Karpas-422 (cell line): ENCODE results near the gene THSD1. TPM values are rescaled to one million over a fixed set of nuclear protein-coding genes. Genes with fewer than 3 reads are reported as not detected.

Experiments
- DNase-seq: peaks from one replicate; pipeline ENCODE4 v3.0.0-alpha.2; 2015
- H2AFZ ChIP-seq: fragments of 200-600 bp; sonication (generic); 2 replicates; pipeline ENCODE4 v1.6.1; 2014; ENCODE audit warnings: antibody characterized with exemption, low read length, mixed read lengths
- H3K27ac ChIP-seq: fragments of 200-600 bp; sonication (generic); 2 replicates; pipeline ENCODE4 v1.5.1; 2014; ENCODE audit warnings: mild to moderate bottlenecking, low read length, moderate library complexity
- H3K27me3 ChIP-seq: fragments of 200-600 bp; sonication (generic); 2 replicates; pipeline ENCODE4 v1.6.1; 2014; ENCODE audit warnings: low read length, mixed read lengths
- H3K36me3 ChIP-seq: fragments of 200-600 bp; sonication (generic); 2 replicates; pipeline ENCODE4 v1.6.1; 2014; ENCODE audit warnings: low read length, mixed read lengths; ENCODE audit not compliant: insufficient read depth
- H3K4me1 ChIP-seq: fragments of 200-600 bp; sonication (generic); 2 replicates; pipeline ENCODE4 v1.6.1; 2014; ENCODE audit warnings: mild to moderate bottlenecking, low read length, mixed read lengths
- H3K4me2 ChIP-seq: fragments of 200-600 bp; sonication (generic); 2 replicates; pipeline ENCODE4 v1.6.1; 2014; ENCODE audit warnings: low read length, low read depth, mild to moderate bottlenecking; ENCODE audit not compliant: poor library complexity, severe bottlenecking
- H3K4me3 ChIP-seq: fragments of 200-600 bp; sonication (generic); 2 replicates; pipeline ENCODE4 v1.5.1; 2014; ENCODE audit warnings: mild to moderate bottlenecking, antibody characterized with exemption, low read length, mixed read lengths
- H3K79me2 ChIP-seq: fragments of 200-600 bp; sonication (generic); 2 replicates; pipeline ENCODE4 v1.6.1; 2014; ENCODE audit warnings: mild to moderate bottlenecking, low read length, mixed read lengths
- H3K9ac ChIP-seq: fragments of 200-600 bp; sonication (generic); 2 replicates; pipeline ENCODE4 v1.6.0; 2014; ENCODE audit warnings: low read length
- H3K9me2 ChIP-seq: fragments of 200-600 bp; sonication (generic), shearing (Covaris generic); replicated peaks from 2 replicates; pipeline ENCODE4 v1.6.0; 2014; ENCODE audit warnings: mild to moderate bottlenecking, low read length, moderate library complexity; ENCODE audit not compliant: insufficient read depth
- H3K9me3 ChIP-seq: fragments of 300-700, 200-600 bp; sonication (generic); 2 replicates; pipeline ENCODE4 v1.6.1; 2014; ENCODE audit warnings: low read length, mixed read lengths
- H4K20me1 ChIP-seq: fragments of 200-600 bp; sonication (generic); 2 replicates; pipeline ENCODE4 v1.6.1; 2014; ENCODE audit warnings: mild to moderate bottlenecking, antibody characterized with exemption, low read length, low read depth; ENCODE audit not compliant: insufficient read depth
- total RNA-seq: library from RNA; depleted of rRNA; stranded (reverse); fragments of >200 nt; shearing (Covaris generic); gene quantifications from 2 replicates; pipeline ENCODE4 v1.2.3, GENCODE V29; 2014; ENCODE audit warnings: low replicate concordance

Gene THSD1
- total RNA-seq, 1 experiment from 2014 or later, result 1.6 TPM

DNA sequence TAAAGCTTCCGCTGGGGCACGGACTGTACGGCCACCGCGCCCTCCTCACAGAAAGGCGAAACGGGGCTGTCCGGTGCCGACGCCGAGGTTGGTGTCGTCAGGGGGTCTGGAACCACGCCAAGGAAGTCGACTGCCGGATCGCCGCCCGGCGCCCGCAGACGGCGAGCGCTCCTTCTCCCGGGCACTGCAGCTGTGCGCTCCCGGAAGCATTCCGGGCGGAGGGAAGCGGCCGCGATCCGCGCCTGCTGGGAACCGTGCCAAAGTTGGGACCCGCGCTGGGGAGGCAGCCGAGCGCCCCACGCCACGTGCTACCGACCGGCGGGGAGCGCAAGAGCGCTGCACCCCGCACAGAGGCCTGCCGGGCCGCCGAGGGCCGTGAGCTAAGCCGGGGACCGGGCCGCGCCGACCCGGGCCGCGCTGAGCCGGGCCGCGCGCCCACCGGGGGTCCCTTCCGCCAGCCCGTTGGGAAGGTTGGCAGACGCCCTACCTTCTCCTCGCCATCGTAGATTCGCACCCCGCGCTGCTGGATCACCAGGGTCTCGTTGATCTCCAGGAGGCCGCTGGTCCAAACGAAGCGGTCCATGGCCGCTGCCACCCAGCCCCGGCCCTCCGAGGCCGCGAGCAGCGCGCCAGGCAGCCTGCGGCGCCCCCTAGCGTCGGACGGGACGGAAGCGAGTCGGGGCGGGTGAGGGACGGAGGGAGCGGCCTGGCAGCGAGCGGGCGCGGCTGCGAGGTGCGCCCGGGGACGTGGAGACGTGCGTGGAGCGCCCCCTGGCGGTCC lies 44.2 kb upstream of the THSD1 start, which contains the start of gene VPS36:
Gene VPS36, minus strand, starts transcription at position 623 of the 781 bp plus-strand sequence. Its CDS starts 40 bp downstream, at position 583.
- H3K4me3 ChIP-seq, result peak within 1 kb of the TSS; percentile 70
- peaks cover 6% of the 10 kb centered on the region; the same call in 1 of the 2 replicates for H4K20me1 ChIP-seq
- peak within 1 kb of the TSS; percentile 96 for H3K9ac ChIP-seq
- peak within 1 kb of the TSS; percentile 89 for H2AFZ ChIP-seq
- H3K9me2 ChIP-seq, result no peaks in the 10 kb centered on the region
- peaks cover 36% of the 10 kb centered on the region for H3K4me1 ChIP-seq
- peak within 1 kb of the TSS; percentile 89 for H3K4me2 ChIP-seq
- H3K27ac ChIP-seq, result peak within 1 kb of the TSS; percentile 63
- H3K9me3 ChIP-seq, result no peaks in the 10 kb centered on the region
- peaks cover 5% of the 10 kb centered on the region; the same call in 1 of the 2 replicates for H3K36me3 ChIP-seq
- no peaks in the 10 kb centered on the region for H3K27me3 ChIP-seq
- H3K79me2 ChIP-seq, result peaks cover 43% of the 10 kb centered on the region
- peak; percentile 99 for DNase-seq

DNA sequence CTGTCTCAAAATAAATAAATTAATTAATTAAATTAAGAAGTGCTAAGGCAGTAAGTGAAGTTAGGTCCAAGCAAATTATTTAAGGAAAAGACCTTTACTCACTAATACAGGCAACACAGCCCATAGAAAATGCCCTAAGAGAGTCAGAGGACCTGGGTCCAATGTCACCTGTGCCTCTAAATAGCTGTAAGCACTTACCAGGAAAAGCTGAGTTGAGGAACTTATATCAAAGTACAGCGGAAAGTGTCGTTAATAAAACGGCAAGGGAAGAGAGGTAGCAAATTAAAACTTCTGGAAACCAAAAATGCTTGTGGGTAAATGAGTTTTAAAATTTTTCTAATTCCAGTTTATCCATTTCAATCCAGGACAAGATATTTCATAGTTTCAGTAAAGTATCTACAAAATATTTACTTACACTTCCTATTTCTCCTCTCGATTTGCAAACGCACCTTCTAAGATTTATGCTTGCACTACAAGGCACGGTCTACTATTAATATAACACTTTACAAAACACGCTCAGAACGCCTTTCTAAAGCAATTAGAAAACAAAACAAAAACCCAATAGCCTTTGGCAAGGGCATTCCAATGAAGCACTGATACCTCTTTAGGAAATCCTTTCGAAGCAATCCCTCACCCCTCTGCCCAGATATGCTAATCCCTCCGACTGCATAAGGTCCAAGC lies 43.5 kb upstream of the THSD1 start:
- peak; percentile 44 for DNase-seq
- peak overlapping the region; percentile 96 for H3K9ac ChIP-seq
- H3K27me3 ChIP-seq, result no peaks in the 10 kb centered on the region
- H3K9me3 ChIP-seq, result no peaks in the 10 kb centered on the region
- peak overlapping the region; percentile 63; the same call in 1 of the 2 replicates for H3K27ac ChIP-seq
- peak overlapping the region; percentile 89 for H3K4me2 ChIP-seq
- peak overlapping the region; percentile 70 for H3K4me3 ChIP-seq
- H3K4me1 ChIP-seq, result peaks cover 32% of the 10 kb centered on the region
- 0 out of 2 replicates have a peak overlapping the region, but pooled peaks have one; percentile 89 for H2AFZ ChIP-seq
- H3K79me2 ChIP-seq, result peaks cover 50% of the 10 kb centered on the region
- no peaks in the 10 kb centered on the region for H3K9me2 ChIP-seq
- peaks cover 6% of the 10 kb centered on the region; the same call in 1 of the 2 replicates for H4K20me1 ChIP-seq
- peaks cover 10% of the 10 kb centered on the region; the same call in 1 of the 2 replicates for H3K36me3 ChIP-seq

DNA sequence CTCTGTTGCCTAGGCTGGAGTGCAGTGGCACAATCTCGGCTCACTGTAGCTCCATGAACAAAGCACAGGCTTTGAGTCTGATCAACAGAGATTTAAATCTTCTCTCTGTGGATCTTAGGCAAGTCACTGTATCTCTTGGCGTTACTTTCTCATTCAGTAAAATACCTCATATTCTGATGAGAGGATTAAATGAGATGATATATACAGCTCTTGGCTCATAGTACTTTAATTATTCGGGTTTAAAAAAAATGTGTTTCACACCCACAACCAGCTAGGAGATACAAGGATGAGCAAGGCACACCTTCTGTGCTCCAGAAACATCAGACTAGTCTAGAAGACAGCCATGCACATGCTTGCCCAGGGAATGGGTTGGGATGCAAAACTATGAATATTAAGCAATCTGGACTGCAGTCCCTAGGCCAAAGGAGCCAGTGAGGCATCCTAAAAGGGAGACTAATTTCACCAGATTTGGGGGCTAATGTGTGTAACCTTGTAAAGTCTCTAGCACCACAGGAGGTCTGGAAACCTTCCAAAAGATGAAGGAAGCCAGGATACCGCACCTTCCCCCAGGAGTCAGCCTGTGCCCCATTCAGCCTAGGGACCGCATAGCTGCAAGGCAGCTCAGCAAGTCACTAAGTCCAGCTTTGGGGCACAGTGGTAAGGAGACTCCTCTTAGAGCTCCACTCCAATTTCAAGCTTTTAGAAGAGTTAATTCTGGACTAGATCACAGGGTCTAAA lies 42.0 kb upstream of the THSD1 start:
- Histone ChIP-seq H3K27ac (no peak overlapping the region), H3K9me3 (no peaks in the 10 kb centered on the region), H3K4me1 (peaks cover 22% of the 10 kb centered on the region), H3K9me2 (no peaks in the 10 kb centered on the region), H4K20me1 (peaks cover 6% of the 10 kb centered on the region; the same call in 1 of the 2 replicates), H3K4me3 (no peak overlapping the region; the same call in 1 of the 2 replicates), H3K27me3 (no peaks in the 10 kb centered on the region), H3K9ac (no peak overlapping the region), H3K79me2 (peaks cover 62% of the 10 kb centered on the region), H3K4me2 (peak overlapping the region; percentile 89), H3K36me3 (peaks cover 10% of the 10 kb centered on the region; the same call in 1 of the 2 replicates), H2AFZ (no peak overlapping the region)
- peak; percentile 26 for DNase-seq

DNA sequence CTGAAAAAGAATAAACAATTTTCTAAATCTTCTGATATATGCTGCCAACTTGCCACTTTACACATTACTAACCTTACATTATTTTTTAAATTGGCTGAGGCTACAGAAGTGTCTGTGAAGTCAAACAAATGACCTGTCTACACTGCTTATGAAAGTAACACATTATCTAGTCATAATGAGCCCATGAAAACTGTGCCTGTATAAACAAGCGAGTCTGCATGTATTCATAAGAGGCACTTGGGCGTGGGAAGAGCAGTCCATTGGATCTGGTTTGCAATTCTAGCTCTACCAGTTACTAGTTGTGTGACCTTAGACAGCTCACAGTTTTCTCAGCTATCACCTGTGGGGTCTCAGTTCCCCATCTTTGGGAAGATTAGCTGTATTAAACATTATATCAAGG lies 41.4 kb upstream of the THSD1 start:
- no peak for DNase-seq
- H3K27ac ChIP-seq, result no peak overlapping the region
- no peaks in the 10 kb centered on the region for H3K27me3 ChIP-seq
- peaks cover 10% of the 10 kb centered on the region; the same call in 1 of the 2 replicates for H3K36me3 ChIP-seq
- H3K79me2 ChIP-seq, result peaks cover 68% of the 10 kb centered on the region
- no peak overlapping the region for H3K9ac ChIP-seq
- H3K4me1 ChIP-seq, result peaks cover 22% of the 10 kb centered on the region
- H3K9me3 ChIP-seq, result no peaks in the 10 kb centered on the region
- H3K4me3 ChIP-seq, result no peak overlapping the region
- H3K9me2 ChIP-seq, result no peaks in the 10 kb centered on the region
- no peak overlapping the region for H2AFZ ChIP-seq
- H3K4me2 ChIP-seq, result no peak overlapping the region
- peaks cover 6% of the 10 kb centered on the region; the same call in 1 of the 2 replicates for H4K20me1 ChIP-seq

DNA sequence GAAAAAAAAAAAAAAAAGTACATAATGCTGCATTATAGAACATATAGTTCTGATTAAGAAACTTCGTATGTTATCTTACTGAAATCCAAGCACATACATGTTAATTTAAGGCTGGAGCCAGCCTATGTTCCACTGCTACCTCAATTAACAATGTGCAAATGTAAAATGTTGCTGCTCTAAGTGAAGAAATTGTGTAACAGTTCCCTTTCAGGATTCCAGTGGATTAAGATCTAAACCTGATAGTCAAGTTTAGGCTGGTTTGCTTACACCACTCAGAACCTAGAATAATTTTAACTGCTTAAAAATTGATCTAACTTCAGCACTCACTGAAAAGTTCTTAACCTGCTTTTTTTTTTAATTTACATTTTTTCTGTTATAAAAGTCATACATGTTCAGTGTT lies 40.3 kb upstream of the THSD1 start:
- no peak overlapping the region for H2AFZ ChIP-seq
- H3K27ac ChIP-seq, result no peak overlapping the region
- no peaks in the 10 kb centered on the region for H3K9me2 ChIP-seq
- H3K79me2 ChIP-seq, result peaks cover 78% of the 10 kb centered on the region
- H3K27me3 ChIP-seq, result no peaks in the 10 kb centered on the region
- no peak overlapping the region for H3K9ac ChIP-seq
- H3K4me1 ChIP-seq, result peaks cover 22% of the 10 kb centered on the region
- H3K36me3 ChIP-seq, result peaks cover 10% of the 10 kb centered on the region; the same call in 1 of the 2 replicates
- H4K20me1 ChIP-seq, result peaks cover 6% of the 10 kb centered on the region; the same call in 1 of the 2 replicates
- DNase-seq, result no peak
- H3K4me2 ChIP-seq, result no peak overlapping the region
- no peaks in the 10 kb centered on the region for H3K9me3 ChIP-seq
- H3K4me3 ChIP-seq, result no peak overlapping the region

DNA sequence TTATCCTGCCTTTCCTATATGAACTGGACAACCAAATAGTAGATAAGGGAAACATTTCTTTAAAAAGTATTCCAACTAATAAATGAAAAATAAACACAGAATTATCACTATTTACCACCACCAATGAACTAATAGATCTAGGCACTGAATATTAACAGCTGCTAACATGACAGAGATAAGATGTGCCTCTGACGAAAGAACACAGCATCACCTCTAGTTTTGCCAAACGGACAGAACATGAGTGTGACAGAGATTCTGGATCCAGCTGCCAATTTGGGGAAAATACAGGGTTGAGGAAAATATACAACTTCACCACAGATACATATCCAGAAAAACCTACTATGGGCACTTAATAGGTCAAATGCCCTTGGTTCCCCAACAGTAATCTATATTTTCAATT lies 26.5 kb upstream of the THSD1 start:
- Histone ChIP-seq H2AFZ (no peak overlapping the region), H3K4me3 (no peak overlapping the region), H3K9ac (no peak overlapping the region), H4K20me1 (no peaks in the 10 kb centered on the region), H3K27ac (no peak overlapping the region), H3K9me3 (no peaks in the 10 kb centered on the region), H3K27me3 (no peaks in the 10 kb centered on the region), H3K4me2 (no peak overlapping the region), H3K9me2 (no peaks in the 10 kb centered on the region), H3K4me1 (no peaks in the 10 kb centered on the region), H3K79me2 (peaks cover 11% of the 10 kb centered on the region), H3K36me3 (peaks cover 57% of the 10 kb centered on the region; the same call in 1 of the 2 replicates)
- no peak for DNase-seq

DNA sequence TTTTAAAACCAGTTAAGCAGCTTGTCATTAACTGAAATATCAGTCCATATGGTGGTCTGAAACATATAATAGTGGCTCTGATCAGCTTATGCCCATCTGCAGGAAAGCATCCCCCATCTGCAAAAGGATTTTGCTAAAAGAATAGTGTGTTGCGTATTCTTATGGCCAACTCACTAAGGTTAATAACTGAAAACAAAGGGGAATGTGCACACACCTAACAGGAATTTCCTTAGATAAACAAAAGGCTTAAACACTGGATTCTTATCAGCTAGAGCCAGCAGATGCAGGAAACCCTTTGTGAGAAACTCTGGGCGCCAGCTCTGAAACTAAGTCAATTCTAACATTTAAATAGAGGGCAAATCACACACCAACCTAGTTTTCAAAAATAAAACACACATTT lies 22.3 kb upstream of the THSD1 start:
- no peak overlapping the region for H3K9ac ChIP-seq
- no peaks in the 10 kb centered on the region for H3K27me3 ChIP-seq
- no peak for DNase-seq
- H3K27ac ChIP-seq, result no peak overlapping the region
- no peaks in the 10 kb centered on the region for H4K20me1 ChIP-seq
- H3K9me2 ChIP-seq, result no peaks in the 10 kb centered on the region
- H3K9me3 ChIP-seq, result no peaks in the 10 kb centered on the region
- H3K4me3 ChIP-seq, result no peak overlapping the region
- H3K4me2 ChIP-seq, result no peak overlapping the region
- H3K4me1 ChIP-seq, result no peaks in the 10 kb centered on the region
- H3K36me3 ChIP-seq, result peaks cover 54% of the 10 kb centered on the region; the same call in 1 of the 2 replicates
- H3K79me2 ChIP-seq, result peaks cover 8% of the 10 kb centered on the region
- H2AFZ ChIP-seq, result no peak overlapping the region
